ENCODE data around the gene LRRC8B. TPM values are rescaled to one million over a fixed set of nuclear protein-coding genes. Genes with fewer than 3 reads are reported as not detected.

The LRRC8B gene
- total and polyA plus RNA-seq, 2 of the 8 experiments (the other 6 are each of a cell fraction or from before 2014, with no cell fraction given), result 18.4 to 29.2 TPM

DNA sequence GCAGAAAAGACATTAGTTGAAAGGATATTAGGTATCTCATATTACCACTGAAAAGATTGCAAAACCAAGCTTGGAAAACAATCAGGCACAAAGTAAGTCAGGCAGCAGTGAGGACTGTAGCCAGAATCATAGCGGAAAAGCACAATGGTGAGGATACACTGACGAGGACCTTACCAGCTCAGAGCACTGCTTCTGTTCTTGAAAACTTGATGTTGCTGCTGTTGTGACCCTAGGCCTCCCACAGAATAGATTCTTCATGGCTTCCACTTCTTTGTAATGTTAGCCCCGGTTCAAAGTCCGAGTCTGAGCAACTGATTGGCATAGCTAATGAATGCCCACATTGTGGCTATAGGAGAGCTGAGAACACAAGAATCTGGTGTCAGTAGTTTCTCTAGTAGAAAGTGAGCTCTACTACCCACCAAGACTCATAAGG, 63.1 kb downstream of the LRRC8B start (continued):
- TF ChIP-seq EZH2 (IDR thresholded peaks at IDR 0.05; ENCODE audit: low read depth, low read length, severe bottlenecking) (no peak), TAF7 (optimal IDR thresholded peaks at IDR 0.05; ENCODE audit: borderline replicate concordance, low read depth, low read length) (no peak), HDAC6 (IDR thresholded peaks at IDR 0.05; ENCODE audit: low read depth, low read length) (no peak), YY1 (IDR thresholded peaks at IDR 0.05; ENCODE audit: low read depth, low read length) (no peak)
- TF ChIP-seq, protein P1, sequence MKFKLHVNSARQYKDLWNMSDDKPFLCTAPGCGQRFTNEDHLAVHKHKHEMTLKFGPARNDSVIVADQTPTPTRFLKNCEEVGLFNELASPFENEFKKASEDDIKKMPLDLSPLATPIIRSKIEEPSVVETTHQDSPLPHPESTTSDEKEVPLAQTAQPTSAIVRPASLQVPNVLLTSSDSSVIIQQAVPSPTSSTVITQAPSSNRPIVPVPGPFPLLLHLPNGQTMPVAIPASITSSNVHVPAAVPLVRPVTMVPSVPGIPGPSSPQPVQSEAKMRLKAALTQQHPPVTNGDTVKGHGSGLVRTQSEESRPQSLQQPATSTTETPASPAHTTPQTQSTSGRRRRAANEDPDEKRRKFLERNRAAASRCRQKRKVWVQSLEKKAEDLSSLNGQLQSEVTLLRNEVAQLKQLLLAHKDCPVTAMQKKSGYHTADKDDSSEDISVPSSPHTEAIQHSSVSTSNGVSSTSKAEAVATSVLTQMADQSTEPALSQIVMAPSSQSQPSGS (IDR thresholded peaks at IDR 0.05; ENCODE audit: low read length), result no peak
- TF ChIP-seq, protein P2, sequence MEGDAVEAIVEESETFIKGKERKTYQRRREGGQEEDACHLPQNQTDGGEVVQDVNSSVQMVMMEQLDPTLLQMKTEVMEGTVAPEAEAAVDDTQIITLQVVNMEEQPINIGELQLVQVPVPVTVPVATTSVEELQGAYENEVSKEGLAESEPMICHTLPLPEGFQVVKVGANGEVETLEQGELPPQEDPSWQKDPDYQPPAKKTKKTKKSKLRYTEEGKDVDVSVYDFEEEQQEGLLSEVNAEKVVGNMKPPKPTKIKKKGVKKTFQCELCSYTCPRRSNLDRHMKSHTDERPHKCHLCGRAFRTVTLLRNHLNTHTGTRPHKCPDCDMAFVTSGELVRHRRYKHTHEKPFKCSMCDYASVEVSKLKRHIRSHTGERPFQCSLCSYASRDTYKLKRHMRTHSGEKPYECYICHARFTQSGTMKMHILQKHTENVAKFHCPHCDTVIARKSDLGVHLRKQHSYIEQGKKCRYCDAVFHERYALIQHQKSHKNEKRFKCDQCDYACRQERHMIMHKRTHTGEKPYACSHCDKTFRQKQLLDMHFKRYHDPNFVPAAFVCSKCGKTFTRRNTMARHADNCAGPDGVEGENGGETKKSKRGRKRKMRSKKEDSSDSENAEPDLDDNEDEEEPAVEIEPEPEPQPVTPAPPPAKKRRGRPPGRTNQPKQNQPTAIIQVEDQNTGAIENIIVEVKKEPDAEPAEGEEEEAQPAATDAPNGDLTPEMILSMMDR (IDR thresholded peaks at IDR 0.05; ENCODE audit: control extremely low read depth in 1 of 3, insufficient read depth in 1 of 3, low read depth in 1 of 3, low read length in 3 of 3), result no peak
- TF ChIP-seq, protein P3, sequence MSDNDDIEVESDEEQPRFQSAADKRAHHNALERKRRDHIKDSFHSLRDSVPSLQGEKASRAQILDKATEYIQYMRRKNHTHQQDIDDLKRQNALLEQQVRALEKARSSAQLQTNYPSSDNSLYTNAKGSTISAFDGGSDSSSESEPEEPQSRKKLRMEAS (IDR thresholded peaks at IDR 0.05), result no peak

Data from H1 (cell line).